Suppressor macrophage treated with lipopolysaccharide for 1 hour (primary cell): ENCODE results near the gene SARDH.
"Not testable (repeated sequence)": the region's sequence is repeated elsewhere in the genome, so short reads cannot be mapped to it uniquely, and the experiment has no call there.

Source experiments
- DNase-seq, 3 donors: peaks; one replicate each; pipeline ENCODE4 v3.0.0-alpha.2; 2020 to 2022

The SARDH gene

DNA sequence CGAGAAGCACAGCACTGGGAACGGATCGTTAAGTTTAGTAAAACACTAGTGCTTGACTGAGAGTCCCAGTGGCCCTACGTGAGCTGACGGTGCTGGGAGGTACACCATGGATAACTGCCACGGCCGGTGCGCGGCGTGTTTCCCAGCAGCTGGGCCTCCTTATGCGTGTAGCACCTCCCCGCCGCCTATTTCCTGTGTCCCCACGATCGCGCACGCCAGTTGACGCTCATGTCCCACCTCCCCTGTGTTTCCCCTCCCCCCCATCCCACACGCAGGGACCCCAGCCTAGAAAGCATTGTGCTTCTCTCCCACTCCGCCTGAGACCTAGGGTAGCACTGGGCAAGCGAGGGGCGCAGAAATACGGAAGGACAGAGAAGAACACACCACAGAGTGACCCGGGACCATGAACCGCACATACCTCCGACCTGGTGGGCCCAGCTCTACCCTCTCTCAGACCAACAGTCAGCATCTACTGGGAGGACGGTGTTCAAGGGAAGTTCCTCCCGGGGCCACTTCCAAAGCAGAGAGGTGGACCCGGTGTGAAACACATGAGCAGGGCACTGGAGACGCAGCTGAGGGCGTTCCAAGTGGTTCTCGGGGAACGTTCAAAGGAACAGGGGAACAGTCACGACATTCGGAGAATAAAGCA, 56.4 kb downstream of the SARDH start:
- DNase-seq = no peak

DNA sequence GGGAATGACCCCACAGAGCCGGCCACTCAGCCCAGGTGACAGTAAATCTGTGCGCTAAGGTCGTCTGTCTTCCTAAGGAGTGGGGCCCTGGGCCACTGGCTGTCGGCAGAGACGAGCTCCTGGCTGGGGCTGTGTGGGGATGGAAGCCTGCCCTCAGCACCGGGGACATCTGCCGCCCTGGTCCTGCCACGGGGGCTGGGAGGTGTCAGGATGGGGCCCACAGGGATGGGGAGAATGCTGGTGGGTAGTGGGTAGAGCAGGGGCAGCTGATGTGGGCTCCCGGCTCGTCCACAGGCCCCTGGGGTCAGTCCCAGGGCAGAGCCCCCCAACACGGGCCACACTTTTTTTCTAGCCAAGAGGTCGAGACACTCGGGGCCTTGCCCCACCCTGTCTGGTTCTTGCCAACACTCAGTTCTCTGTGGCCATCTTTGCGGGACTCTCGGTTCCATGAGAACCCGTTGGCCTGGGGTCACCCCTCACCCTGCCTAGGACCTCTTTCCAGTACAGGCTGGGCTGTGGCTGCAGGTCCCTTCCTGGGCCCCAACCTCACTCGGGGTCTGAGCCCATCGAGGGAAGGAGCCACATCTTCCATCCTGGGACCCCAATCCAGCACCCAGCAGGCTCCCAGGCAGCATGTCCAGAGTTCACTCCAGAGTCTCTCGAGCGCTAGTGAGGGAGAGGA, 57.0 kb downstream of the SARDH start:
- no peak for DNase-seq

DNA sequence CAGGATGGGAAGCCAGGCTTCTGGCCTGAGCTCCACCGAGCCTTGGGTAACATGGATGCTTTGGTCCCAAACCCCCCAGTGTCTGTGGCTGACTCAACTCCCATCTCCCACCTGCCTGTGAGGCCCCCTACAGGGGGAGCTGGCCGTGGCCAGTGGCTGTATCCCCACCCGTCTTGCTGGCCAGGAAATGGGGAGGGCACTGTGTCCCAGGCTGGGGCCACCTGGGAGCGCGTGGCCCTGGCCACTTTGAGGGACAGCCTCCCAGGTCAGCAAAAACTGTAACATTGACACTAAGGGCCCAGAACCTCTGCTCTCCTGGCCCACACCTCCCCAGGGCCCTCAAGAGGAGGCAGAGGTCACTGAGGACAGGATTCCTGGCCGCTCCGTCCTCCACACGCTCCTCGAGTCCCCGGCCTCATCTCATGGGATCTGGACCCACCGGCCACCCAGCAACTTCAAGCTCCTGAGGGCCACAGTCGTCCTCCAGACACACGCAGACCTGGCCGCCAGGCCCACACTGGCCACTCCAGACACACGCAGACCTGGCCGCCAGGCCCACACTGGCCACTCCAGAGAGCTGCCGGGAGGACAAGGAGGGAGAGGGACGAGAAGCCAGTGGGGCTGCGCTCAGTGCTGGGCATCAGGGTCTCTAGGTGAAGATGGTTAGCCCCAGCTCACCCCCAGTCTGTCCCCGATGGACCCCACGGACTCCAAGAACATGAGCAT, 57.7 kb downstream of the SARDH start:
- no peak for DNase-seq

DNA sequence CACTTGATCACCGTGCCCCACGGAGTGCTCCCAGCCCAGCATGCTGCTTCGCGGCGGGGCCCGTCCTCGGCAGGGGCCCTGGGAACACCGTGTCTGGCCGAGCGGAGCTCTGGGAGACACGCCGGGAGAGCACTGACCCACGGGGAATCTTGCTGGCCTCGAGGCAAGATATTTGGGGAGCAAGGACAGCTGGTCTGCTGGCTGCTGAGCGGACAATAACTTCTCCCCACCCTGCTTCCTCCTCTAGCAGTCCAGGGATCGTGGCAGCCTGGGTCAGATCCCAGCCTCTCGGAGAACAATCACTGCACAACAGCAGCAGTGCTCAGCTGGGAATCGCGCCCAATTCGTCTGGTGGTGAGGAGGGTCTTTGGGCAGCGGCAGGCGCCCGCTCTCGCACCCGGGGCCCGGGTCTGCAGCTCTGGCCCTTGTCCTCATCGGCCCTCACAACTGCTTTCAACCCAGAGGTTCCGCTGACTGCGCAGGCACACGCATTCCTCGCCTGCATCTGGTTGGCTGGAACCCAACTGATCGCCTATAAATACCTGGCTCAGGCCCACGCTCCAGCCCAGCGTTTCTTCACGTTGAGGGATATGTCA, 58.6 kb downstream of the SARDH start:
- no peak for DNase-seq

DNA sequence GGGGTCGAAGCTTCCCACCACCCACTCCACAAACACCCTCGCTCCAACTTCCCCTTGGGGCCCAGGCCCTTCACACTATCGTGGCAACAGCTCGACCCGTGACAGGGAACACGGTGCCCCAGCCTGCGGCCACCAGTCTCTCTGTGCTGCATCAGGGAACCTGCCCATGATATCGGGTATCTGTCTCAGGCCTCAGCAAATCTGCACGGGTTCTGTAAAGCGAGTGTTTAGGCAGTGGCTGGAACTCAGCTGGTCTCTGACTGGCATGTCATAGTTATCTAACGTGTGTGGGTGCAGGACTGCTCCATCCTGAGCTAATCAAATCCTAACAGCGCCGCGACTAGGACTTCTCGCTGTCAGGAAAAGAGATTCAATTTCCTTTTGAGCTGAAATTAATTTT, 59.1 kb downstream of the SARDH start:
- DNase-seq = no peak

DNA sequence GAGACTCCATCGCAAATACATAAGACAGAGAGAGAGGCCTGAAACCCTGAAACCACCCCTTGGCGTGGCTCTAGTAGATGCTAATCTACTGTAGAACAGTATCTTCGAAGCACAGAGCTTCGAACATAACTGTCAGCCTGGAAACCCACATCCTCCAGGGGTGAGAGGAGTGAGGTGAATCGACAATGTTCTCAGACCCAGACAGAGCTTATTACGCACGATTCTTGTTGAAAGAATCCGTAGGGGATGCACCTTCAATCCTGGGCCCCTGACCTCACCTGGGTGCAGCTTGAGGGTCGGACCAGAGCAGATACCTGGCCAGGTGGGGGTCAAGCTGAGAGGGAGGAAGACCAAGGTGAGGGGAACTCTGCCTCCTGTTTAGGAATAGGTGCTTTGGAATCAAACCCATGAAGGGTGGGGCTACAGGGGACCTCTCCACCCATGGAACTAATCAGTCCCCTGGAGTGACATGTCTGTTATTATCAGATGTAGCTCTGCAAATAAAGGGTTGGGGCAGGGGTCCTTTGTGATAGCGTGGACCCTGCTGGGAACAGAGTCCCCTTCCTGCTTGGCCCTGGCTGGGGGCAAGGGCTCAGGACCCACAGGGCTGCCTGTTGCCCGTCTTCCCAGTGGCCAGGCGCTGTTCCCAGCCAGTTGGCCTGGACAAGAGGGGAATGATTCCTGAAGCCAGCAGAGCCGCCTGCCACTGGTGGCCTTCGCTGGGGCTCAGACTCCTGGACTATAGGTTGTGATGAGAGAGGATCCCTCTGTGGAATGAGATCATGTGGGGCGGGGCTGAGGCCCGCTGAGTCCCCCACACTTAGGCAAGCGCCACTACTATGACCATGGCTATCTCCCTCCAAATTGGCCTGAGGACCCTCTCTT, 60.8 kb downstream of the SARDH start:
- no peak for DNase-seq

DNA sequence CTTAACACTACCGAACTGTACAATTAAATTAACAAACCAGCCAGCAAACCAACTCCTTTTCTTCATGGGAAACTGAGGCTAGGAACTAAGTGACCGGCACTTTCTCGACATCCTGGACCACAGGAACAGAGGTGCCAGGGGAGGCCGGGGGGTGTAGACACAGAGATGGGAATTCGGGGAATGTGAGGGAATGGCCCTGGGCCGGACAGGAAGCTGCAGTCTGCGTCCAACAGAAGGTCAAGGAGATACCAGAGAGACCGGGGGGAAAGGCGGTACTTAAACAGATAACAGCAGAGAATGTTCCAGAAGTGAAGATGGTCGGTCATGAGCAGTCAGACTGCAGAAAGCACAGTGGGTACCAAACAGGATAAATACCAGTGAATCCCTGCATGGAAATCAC, 61.7 kb downstream of the SARDH start:
- no peak for DNase-seq

DNA sequence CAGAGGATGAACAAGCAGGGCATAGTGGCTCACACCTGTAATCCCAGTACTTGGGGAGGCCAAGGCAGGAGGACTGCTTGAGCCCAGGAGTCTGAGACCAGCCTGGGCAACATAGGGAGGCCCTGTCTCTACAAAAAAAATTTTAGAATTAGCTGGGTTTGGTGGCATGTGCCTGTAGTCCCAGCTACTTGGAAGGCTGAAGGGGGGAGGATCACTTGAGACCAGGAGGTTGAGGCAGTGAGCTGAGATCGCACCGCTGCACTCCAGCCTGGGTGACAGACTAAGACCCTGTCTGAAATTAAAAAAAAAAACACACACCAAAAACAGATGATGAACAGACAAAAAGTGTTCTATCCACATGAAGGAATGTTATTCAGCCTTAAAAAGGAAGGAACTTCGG, 62.4 kb downstream of the SARDH start:
- not testable (repeated sequence) for DNase-seq

DNA sequence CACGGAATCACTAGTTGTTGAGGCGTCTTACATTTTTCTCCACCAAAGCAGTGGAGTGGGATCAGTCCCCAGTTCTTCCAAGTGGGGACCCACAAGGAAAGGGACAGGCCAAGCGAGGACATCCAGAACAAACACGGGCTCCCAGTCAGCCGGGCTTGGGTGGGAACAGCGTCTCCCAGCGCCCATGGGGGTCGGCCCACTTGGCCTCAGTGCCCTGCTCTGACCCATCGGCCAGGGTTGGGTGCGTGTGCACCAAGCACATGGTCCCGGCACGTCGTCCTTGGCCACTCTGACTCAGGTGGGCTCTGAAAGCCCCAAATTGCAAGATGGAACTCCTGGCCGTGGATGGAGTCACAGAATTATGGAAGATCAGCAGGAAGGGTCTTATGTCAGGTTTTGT, 64.1 kb downstream of the SARDH start:
- DNase-seq = no peak

DNA sequence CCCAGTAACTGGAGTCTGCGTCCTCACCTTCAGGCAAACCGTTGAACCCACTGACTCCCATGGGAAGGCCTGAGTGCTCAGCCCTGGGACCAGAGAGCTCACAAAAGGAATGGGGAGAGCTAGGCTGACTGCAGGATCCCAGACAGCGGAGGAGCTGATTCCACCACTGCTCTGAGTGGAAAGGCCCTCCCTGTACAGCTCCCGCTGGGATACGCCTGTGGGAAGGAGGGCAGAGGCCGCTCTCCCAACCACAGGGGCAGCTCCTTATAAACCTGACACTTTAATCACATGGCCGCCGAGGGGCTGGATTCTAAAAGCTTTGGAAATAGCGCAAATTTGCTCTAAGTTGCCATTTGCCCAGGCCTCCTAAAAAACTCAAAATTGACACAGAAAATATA, 64.9 kb downstream of the SARDH start:
- no peak for DNase-seq

DNA sequence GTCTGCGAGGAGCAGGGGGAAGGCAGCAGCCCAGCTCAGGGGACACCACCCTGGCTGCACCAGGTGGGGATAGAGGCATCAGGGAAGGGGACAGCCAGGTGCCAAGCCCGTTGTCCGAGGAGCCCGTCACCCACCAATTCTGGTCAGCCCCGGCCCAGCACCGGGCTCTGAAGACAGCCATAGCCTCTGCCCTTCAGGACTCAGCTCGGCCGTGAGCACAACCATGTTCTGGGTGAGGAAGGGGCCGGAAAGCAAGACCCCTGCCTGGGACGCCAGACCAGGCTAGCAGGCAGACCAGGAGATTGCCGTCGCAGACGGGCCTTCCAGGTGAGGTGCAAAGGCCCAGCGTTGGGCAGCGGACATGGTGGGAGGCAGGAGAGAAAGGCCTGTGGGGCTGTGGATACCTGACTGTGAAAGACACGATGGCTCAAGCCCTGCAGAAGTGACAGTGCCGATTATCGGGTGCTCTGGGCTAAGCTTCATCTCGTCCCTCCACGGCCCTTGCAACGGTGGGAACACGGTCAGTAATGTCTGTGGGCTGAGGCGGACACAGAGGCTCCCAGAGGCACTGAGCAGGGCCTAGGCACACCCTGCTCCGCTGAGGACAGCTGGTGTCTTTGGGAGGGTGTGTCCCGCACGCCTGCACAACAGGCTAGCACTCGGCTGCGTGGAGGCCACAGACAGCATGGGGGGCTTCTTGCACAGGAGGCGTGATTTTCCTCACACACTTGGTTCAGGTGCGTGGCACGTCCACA, 65.5 kb downstream of the SARDH start:
- no peak for DNase-seq

DNA sequence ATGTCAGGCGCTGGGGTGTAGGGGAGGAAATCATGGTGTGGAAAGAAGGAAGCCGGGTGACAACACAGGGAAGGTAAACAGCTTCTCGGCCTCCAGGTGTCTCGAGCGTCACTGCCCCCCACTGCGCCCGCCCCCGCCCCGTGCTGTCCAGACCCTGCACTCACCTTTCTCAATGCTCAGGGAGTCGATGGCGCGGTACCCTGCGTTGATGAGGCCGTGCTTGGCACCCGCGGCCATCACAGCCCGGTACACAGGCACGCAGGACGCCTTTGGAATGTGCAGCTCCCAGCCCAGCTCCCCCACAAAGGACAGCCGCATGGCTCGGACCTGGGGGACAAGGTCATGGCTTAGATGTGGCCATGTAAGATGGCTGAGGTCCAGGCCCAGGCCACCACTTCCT, 66.8 kb downstream of the SARDH start:
- DNase-seq = no peak

DNA sequence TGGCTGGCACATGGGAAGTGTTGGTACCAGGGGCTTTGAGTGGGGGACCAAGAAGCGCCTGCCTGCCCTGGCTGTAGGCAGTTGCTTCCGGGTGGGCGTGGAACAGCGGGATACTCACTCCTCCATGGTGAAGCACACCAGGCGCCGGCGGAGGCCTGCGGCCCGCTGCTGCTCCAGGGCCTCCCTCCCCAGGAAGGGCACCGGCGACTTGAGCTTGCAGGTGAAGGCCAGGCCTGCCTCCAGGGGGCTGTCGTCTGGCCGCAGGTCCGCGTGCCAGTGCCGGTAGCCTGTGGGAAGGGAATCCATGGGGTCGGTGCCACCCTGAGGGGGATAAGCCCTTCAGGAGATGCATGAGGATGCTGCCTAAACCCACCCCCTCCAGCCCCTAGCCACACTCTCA, 67.7 kb downstream of the SARDH start:
- no peak for DNase-seq

DNA sequence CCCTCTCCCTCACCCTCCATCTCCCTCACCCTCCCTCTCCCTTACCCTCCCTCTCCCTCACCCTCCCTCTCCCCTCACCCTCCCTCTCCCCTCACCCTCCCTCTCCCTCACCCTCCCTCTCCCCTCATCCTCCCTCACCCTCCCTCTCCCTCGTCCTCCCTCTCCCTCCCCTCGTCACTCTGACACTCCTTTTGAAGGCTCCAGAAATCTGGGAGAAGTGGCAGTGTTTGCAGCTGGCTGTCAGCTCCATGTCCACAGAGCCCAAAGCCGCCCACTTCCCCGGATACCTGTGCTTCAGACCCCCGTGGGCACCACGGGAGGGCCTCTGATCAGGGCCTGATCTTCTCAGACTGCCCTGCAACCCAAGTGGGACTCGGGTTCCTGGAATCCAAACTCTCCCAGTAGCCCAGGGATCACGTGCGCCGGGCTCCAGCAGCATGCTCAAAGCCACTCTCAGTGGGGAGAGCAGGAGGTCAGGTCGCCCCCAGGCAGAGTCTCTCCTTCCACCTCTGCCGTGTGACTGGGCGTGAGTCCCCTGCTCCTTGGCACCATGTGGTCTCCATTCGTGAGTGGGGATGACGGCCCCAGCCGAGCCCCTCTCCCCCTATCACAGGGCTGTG, 68.9 kb downstream of the SARDH start:
- DNase-seq = no peak

DNA sequence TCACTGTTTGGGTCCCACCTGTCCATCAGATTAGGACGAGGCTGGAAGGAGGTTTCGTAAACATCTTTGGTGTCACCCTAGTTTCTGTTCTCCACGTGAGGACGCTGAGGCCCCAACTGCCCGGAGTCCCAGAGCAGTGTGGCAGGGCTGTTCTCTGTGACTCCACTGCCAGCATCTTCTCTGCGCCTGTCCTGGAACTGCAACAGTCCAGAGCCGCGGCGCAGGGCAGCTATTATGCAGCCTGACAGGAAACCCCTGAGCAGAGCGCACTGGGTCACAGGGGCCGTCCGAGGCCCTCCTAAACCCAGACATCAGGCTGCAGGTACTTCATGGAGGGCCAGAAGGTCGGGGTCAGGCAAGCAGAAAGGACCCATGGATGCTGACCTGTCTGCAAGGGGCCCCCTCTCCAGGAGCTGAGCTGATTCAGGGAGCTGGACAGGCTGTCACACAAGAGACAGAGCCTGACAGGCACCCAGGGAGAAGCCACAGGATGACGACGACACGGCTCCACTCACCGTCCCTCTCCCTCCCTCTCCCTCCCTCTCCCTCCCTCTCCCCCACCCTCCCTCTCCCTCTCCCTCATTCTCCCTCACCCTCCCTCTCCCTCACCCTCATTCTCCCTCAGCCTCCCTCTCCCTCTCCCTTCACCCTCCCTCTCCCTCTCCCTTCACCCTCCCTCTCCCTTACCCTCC, 70.2 kb downstream of the SARDH start:
- DNase-seq = no peak

DNA sequence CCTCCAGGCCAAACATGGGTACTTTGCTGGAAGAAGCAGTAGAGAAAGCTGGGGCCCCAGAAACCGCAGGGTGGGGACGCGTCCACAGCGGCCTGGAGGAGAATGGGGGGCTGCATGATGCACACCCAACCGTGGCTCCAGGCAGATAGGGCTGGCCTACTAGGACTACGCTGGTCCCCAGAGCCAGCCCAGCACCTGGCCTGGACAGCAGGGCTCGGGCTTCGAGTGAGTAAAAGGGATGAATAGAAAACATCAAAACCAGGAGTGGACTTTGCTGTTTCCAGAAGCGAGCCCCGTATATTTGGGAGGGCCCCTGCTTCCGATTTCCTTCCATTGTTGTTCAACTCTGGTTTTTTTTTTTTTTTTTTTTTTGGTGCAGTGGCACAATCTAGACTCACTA, 71.3 kb downstream of the SARDH start:
- DNase-seq = no peak

DNA sequence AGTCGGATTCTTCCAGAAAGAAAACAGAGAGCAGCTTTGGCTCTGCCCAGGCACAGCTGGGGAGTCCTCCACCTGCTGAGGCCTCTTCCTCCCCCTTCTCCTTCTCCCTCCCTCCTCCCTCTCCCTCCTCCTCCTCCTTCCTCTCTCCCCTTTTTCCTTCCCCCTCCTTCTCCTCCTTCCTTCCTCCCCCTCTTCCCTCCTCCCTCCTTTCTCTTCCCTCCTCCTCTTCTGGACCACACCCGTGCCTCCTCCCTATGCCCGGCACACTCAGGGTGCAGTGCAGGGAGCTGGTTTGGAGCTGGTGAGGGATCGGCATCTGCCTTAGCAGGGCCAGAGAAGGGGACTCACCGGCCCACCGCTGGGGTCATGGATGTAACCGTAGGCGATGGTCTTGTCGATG, 71.8 kb downstream of the SARDH start:
- no peak for DNase-seq

DNA sequence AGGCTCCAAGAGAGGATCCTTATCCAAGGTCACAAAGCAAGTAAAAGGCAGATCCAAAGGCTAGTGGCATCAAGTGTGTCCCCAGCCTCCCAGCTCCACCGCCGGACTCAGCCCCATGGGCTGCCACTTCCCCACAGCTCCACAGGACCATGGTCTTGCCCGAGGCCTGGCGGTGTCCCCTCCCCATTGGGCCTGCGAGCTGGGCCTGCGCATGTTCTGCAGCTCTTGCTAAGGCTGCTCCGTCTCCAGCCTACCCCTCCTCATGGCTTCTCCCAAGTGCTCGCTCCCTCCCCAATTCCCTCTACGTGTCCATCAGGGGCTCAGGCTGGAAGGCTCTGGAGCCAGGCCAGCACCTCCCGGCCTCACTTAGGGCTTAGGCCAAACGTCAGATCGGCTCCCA, 72.6 kb downstream of the SARDH start:
- no peak for DNase-seq

DNA sequence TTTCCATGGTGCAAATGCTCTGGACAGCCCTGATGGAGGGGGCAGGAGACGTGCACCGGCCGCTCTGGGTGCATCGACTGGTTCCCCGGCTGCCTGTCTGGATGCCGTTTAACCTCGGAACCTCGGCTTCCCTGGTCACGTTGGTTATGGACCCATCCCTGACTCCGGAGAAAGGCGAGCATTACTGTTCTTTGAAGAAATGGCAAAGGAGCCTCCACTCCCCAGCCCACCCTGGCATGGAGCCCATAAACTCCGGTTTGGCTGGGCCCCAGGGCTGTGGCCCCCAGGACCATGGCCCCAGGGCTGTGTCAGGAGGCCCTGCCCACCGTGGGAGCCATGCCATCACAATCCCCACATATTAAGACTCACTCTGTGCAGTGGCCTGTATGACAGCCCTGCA, 73.1 kb downstream of the SARDH start:
- DNase-seq = no peak

DNA sequence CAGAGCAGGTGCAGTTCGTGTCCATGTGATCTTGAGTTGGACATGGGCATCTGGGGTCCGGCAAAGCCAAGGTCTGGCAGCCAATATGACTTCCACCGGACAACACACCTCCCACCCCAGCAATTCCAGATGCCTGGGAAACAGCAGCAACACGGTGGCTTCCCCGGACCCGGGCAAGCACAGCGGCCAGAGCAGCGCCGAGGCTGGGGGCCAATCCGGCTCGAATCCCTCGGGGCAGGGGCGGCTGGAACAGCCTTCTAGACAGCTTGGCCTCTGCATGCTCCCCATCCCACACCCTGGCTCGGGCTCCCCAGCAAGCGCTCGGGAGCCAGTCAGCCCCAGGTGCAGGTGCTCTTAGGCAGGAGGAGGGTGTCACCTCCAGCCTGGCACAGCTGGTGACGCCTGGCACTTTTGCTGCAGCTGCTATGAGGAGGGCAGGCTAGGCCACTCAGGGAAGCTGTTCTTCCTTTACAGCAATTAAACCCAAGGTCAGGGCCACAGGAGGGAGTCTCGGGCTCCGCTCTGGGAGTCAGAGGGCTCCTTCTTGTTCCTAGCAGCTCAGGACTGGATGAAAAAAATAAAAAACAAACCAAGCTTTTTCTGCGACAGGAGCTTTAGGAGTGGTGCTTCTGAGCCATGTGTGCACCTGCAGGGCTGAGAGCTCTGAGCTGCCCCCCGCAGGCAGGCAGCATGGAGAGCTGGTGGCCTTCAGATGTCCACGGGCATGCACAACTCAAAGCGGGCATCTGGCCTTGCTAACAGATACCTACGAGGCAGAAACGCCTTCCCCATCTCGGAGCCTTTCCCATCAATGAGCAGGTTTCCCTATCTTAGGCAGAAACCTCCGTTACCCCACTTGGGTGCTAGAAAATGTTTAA, 73.7 kb downstream of the SARDH start:
- no peak for DNase-seq
